Measurements from ENCODE around the gene TEX29.

Gene TEX29

DNA sequence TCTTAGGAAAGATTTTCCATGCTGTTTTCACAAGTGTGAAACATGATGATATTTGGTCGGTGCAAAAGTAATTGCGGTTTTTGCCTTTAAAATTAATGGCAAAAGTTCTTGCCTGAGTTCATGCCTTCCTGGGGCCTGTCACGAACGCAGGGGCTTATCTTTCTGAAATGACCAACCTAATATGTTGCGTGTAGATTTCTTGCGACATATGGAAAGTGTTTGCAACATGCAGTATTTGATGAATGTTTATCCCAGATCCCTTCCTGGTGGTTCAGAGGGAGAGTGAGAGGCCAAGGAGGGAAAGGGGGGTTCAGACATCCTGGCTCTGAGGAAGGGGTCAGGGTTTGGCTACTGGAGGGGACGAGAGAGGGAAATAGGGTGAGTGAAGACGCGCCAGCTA is 72.0 kb downstream of the TEX29 start:
- H3K36me3 ChIP-seq (ENCODE audit: low read depth) = no peaks in the 10 kb centered on the region

DNA sequence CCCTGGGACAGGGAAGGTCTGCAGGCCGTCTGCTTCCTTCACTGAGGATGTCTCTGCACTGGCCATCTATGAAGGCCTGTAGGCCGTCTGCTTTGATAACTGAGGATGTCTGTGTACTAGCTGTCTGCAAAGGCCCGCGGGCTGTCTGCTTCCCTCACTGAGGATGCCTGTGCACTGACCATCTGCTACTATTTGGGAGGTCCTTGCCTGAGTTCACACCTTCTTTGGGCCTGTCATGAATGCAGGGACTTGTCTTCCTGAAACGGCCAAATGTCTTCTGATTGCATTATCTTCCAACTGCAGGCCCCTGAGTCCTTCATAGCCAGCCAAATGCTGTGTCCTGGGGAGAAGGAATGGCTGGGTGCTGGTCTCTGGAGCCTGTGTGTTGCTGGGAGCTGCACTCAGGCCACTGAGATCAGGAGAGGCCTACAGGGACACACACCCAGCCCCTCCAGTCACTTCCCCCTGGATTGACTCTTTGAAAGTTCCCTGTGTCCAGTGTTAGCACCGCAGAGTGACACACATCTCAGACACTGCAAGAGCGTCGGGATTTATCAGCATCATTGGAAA is 72.9 kb downstream of the TEX29 start:
- DNase-seq (ENCODE audit: low spot score) = no peak

More for the DNA sequence above, 72.0 kb downstream of the TEX29 start:
- no peak for DNase-seq (ENCODE audit: low spot score)
- no peaks in the 10 kb centered on the region for H3K27me3 ChIP-seq (ENCODE audit: insufficient read depth, poor library complexity, severe bottlenecking)
- no peak for ATAC-seq (ENCODE audit: low read depth)
- H3K4me3 ChIP-seq (ENCODE audit: severe bottlenecking) = no peak overlapping the region
- H3K27ac ChIP-seq (ENCODE audit: poor library complexity, severe bottlenecking) = no peak overlapping the region
- TF ChIP-seq, protein P1, sequence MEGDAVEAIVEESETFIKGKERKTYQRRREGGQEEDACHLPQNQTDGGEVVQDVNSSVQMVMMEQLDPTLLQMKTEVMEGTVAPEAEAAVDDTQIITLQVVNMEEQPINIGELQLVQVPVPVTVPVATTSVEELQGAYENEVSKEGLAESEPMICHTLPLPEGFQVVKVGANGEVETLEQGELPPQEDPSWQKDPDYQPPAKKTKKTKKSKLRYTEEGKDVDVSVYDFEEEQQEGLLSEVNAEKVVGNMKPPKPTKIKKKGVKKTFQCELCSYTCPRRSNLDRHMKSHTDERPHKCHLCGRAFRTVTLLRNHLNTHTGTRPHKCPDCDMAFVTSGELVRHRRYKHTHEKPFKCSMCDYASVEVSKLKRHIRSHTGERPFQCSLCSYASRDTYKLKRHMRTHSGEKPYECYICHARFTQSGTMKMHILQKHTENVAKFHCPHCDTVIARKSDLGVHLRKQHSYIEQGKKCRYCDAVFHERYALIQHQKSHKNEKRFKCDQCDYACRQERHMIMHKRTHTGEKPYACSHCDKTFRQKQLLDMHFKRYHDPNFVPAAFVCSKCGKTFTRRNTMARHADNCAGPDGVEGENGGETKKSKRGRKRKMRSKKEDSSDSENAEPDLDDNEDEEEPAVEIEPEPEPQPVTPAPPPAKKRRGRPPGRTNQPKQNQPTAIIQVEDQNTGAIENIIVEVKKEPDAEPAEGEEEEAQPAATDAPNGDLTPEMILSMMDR (IDR thresholded peaks at IDR 0.05; ENCODE audit: poor library complexity, severe bottlenecking) = no peak
- no peaks in the 10 kb centered on the region for H3K9me3 ChIP-seq (ENCODE audit: severe bottlenecking)
- H3K4me1 ChIP-seq (ENCODE audit: insufficient read depth, poor library complexity, severe bottlenecking) = no peaks in the 10 kb centered on the region

More for the DNA sequence above, 72.9 kb downstream of the TEX29 start:
- Histone ChIP-seq H3K4me3 (ENCODE audit: severe bottlenecking) (no peak overlapping the region), H3K4me1 (ENCODE audit: insufficient read depth, poor library complexity, severe bottlenecking) (no peaks in the 10 kb centered on the region), H3K27me3 (ENCODE audit: insufficient read depth, poor library complexity, severe bottlenecking) (no peaks in the 10 kb centered on the region), H3K36me3 (ENCODE audit: low read depth) (no peaks in the 10 kb centered on the region), H3K9me3 (ENCODE audit: severe bottlenecking) (no peaks in the 10 kb centered on the region), H3K27ac (ENCODE audit: poor library complexity, severe bottlenecking) (no peak overlapping the region)
- ATAC-seq (ENCODE audit: low read depth) = no peak
- TF ChIP-seq, protein P1 (IDR thresholded peaks at IDR 0.05; ENCODE audit: poor library complexity, severe bottlenecking) = no peak
